Measurements from ENCODE around the gene FANCL.
"Not testable (repeated sequence)": the region's sequence is repeated elsewhere in the genome, so short reads cannot be mapped to it uniquely, and the experiment has no call there.

DNA sequence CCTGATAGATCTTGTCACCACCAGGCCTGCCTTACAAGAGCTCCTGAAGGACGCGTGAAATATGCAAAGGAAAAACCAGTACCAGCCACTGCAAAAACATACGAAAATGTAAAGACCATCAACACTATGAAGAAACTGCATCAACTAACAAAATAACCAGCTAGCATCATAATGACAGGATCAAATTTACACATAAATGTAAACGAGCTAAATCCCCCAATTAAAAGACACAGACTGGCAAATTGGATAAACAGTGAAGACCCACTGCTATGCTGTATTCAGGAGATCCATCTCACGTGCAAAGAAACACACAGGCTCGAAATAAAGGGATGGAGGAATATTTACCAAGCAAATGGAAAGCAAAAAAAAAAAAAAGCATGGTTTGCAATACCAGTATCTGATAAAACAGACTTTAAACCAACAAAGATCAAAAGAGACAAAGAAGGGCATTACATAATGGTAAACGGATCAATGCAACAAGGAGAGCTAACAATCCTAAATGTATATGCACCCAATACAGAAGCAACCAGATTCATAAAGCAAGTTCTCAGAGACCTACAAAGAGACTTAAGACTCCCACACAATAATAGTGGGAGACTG lies 70.7 kb downstream of the FANCL start:
- TF ChIP-seq CTCF, POLR2A (IDR thresholded peaks at IDR 0.05): not testable (repeated sequence)

Data from Peyer's patch (tissue), 4 donors.